Hematopoietic multipotent progenitor cell treated with erythropoietin and hydrocortisone succinate and interleukin-3 and kit ligand, for 15 days (in vitro differentiated cells): ENCODE data around the gene RTN1.

ENCODE experiments used
- DNase-seq: peaks from one replicate; pipeline ENCODE4 v3.0.0-alpha.2; 2015; ENCODE audit warnings: low spot score

RTN1 gene, protein sequence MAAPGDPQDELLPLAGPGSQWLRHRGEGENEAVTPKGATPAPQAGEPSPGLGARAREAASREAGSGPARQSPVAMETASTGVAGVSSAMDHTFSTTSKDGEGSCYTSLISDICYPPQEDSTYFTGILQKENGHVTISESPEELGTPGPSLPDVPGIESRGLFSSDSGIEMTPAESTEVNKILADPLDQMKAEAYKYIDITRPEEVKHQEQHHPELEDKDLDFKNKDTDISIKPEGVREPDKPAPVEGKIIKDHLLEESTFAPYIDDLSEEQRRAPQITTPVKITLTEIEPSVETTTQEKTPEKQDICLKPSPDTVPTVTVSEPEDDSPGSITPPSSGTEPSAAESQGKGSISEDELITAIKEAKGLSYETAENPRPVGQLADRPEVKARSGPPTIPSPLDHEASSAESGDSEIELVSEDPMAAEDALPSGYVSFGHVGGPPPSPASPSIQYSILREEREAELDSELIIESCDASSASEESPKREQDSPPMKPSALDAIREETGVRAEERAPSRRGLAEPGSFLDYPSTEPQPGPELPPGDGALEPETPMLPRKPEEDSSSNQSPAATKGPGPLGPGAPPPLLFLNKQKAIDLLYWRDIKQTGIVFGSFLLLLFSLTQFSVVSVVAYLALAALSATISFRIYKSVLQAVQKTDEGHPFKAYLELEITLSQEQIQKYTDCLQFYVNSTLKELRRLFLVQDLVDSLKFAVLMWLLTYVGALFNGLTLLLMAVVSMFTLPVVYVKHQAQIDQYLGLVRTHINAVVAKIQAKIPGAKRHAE

GRCh38 chr14:59870277-59871165, at the start of gene RTN1:
Gene RTN1 (minus strand): TSS chr14:59870776. CDS start chr14:59870630, 146 bp downstream.
- DNase-seq, result no peak

DNA sequence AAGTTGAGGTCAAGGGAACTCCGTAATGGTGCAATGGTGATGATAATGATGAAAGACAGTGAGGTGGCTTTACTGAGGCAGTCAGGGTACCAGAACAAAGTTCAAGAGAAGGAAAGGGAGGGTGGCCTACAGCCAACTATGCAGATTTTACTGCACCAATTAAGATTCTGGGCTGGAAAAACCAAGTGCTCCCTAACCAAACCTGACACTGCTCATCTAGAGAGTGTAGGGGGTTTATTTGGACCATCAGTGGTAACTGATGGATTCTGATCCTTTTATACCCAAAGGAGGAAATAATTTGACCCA, 49.8 kb upstream of the RTN1 start:
- DNase-seq, result no peak

DNA sequence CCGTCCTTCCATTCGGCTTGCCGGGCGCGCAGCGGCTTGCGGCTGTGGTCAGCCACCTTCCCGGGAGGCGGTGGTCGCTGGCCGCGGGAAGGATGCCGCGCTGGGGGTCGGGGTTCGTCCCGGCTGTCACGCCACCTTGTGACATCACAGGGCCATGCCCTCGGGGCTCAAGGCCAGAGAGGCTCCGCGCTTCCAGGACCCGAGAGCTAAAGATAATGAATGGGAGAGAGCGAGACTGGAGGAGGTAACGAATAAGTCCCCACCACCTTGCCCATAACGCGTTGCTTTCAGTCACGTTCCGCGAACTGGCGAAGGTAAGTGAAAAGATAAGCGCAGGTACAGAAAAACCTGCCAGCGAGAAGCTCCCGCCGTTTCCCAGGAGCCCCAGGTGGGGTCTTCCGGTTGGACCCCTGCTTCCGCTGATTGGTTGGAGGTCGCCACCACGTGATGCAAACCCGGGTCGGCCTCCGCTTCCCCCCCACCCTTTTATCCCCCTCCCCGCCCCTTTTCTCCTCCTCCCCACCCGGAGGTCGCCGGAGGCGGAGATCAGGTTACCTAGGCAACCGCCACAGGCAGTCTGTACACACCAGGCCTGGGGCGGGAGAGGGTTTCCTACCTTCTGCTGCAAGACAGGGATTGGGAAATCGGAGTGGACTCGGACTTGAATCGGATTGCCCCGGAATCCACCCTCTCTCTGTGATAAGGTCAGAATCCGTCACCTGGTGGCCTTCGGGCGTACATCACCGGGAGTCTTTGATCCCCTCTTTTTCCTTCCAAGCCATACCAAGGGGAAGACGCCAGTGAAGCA, 49.2 kb upstream of the RTN1 start, which contains the start of gene LRRC9:
TSS of gene LRRC9 (plus strand) at position 575 of the 808 bp plus-strand sequence.
- no peak for DNase-seq

- DNase-seq, result no peak
These were observed 48.4 kb upstream of the RTN1 start for GRCh38 chr14:59918824-59919569.

GRCh38 chr14:59913187-59913586, 42.6 kb upstream of the RTN1 start:
- DNase-seq, result no peak

DNA sequence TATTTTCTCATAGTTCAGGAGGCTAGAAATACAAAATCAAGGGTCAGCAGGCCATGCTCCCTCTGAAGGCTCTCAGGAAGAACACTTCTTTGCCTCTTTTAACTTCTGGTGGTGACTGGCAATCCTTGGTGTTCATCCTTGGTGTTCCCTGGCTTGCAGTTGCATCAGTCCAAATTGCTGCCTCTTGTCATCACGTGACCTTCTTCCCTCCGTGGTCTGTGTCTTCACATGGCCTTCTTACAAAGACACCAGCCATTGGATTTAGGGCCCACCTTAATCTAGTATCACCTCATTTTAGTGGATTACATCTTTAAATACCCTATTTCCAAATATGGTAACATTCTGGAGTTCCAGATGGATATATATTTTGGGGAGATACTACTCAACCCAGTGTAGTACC, 41.9 kb upstream of the RTN1 start:
- no peak for DNase-seq

- DNase-seq, result no peak
These were observed 34.6 kb upstream of the RTN1 start for GRCh38 chr14:59905188-59905587.

- DNase-seq, result no peak
These were observed 33.6 kb upstream of the RTN1 start for GRCh38 chr14:59904184-59904583.

- no peak for DNase-seq
These were observed 30.0 kb upstream of the RTN1 start for GRCh38 chr14:59900556-59900955.

- DNase-seq, result no peak
These were observed 27.3 kb upstream of the RTN1 start for GRCh38 chr14:59897757-59898383.

- no peak for DNase-seq
These were observed 25.1 kb upstream of the RTN1 start for GRCh38 chr14:59895721-59896120.

DNA sequence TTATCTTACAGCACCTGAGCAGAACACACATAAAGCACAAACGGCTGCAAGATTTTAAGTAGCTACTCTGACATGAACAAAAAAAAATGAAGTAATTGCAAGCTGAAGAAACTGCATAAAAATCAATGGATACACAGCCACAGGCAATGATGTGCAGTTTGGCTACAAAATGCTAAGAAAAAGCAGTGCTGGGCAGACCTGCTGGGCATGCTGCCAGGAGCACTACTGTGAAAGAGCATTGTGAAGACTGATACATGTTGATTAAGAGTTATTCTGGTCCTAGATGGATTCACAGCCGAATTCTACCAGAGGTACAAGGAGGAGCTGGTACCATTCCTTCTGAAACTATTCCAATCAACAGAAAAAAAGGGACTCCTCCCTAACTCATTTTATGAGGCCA, 20.1 kb upstream of the RTN1 start:
- DNase-seq, result no peak

GRCh38 chr14:59882957-59883356, 12.4 kb upstream of the RTN1 start:
- no peak for DNase-seq

- DNase-seq, result no peak
These were observed 555 bp upstream of the RTN1 start for GRCh38 chr14:59871166-59871495.

DNA sequence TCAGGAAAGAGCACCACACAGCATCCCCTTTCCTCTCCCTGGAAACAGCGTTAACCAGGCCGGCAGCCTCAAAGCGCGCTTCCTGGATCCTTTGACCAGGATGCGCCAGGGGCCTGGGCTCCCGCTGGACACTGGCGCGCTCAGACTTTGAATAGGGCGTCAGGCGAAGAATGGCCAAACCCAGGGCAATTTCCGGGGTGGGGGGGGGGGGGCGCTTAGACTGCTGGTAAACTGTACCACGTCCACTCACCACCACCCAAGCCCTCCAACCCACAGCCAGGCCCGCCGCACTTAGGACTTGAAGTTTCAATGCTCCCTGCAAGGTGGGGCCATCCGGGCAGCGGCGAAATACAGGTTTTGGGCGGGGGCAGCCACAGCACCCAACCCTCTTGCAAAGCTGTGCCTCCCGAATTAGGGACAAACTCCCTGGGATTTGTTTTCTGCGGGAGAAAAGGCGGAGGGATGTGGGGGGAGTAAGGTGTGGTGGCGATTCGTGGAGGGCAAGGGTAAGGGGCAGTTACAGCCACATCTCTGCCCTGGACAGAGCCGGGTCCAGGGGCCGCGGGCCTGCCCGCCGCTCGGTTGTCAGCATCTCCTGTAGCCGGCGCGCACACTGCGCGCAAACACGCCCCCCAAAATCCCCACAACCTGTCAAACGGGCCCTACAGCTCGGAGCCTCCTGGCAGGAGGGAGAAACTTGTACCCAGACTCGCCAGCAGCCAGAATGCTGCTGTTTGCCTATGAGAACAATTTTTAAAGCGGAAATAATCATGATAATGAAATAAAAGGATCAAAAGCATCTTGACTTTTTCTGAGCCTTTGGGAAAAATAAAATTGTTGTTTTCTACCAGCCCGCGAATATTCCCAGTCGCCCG, 958 bp downstream of the RTN1 start:
- DNase-seq, result no peak

GRCh38 chr14:59868021-59868420, 2.6 kb downstream of the RTN1 start:
- DNase-seq, result no peak

GRCh38 chr14:59863806-59864525, 6.6 kb downstream of the RTN1 start:
- no peak for DNase-seq

- no peak for DNase-seq
These were observed 13.2 kb downstream of the RTN1 start for GRCh38 chr14:59857328-59857727.

DNA sequence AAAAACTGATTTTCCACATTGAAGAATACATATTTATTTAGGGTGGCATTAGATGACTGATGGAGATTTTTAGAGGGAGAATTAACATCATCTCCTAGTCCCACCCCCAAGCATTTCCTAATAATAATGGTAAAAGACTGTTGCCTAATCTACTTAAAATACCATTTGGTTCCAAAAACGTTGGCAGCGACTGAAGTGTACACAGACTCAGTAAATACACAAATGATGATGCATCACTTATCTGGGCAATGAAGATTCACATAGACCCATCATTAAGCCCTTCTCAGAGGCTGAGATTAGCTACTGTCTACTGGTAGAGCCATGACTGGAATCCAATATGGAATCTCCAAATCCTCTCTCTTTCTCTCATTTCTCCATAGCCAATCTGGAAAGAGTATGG, 18.2 kb downstream of the RTN1 start:
- DNase-seq, result no peak
